ENCODE results near the gene ANKS1B.

Gene ANKS1B

DNA sequence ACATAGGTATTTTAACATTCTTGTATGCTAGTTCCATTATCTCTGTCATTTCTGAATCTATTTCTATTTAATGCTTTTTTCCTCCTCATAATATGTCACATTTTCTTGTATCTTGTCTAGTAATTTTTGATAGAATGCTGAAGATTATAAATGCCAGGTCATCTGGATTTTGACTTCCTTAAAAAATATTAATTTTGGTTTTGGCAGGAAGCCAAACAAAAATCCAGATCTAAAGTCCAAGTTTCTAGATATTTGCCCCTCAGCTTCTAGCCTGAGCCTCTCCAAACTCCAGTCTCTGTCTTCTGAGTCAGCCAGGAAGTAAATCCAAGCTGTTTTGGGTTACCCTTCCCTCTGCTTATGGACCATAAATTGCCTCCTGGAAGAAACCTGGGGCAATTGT is 1004.2 kb downstream of the ANKS1B start:
- no peak for DNase-seq (ENCODE audit: low read depth)
- TF ChIP-seq CTCF (IDR thresholded peaks at IDR 0.05; ENCODE audit: control insufficient read depth, insufficient read depth, low read depth, low read length, missing control alignments), result no peak
- no peak overlapping the region for H3K4me3 ChIP-seq (ENCODE audit: control insufficient read depth, low read depth, low read length)

DNA sequence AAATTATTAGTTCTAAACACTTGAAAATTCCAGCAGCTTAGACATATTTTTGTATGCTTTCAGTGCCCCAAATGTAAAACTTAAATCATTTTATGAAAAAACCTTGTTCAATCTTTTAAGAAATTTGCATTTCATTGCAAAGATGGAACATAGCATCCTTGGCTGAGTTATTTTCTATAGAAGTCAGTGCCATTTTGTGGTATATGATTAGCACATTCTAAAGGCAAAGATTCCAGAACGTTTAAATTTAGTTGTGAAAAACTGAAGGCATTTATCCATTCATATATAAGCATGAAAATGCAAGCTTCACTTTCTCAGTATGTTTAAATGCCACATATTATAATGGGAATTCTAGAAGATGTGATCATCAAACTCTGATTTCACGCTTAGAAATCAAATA is 1007.5 kb downstream of the ANKS1B start:
- H3K4me3 ChIP-seq (ENCODE audit: control insufficient read depth, low read depth, low read length), result no peak overlapping the region
- no peak for DNase-seq (ENCODE audit: low read depth)

DNA sequence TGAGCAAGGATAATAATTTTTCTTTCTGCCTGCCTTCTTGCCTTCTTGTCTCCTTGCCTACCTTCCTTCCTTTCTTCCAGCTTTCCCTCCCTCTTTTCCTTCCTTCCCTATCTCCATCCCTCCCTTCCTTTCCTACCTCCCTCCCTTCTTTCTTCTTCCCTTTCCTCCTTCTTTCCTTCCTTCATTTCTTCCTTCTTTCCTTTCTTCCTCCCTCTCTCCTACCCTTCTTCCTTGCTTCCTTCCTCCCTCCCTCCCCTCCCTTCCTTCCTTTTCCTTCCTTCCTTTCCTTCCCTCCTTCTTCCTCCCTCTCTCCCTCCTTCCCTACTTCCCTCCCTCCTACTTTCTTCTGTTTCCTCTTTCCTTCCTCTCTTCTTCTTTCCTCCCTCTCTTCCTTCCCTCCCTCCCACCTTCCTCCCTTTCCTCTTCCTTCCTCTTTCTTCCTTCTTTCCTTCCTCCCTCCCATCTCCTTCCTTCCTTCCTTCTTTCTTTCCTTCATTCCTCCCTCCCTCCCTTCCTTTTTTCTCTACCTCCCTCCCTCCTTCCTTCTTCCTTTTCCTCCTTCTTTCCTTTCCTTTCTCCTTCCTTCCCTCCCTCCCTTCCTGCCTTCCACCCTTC is 1009.9 kb downstream of the ANKS1B start:
- no peak for DNase-seq (ENCODE audit: low read depth)
- no peak for TF ChIP-seq CTCF (IDR thresholded peaks at IDR 0.05; ENCODE audit: control insufficient read depth, insufficient read depth, low read depth, low read length, missing control alignments)
- no peak overlapping the region for H3K4me3 ChIP-seq (ENCODE audit: control insufficient read depth, low read depth, low read length)

More for the DNA sequence above, 1007.5 kb downstream of the ANKS1B start:
- no peak for TF ChIP-seq CTCF (IDR thresholded peaks at IDR 0.05; ENCODE audit: control insufficient read depth, insufficient read depth, low read depth, low read length, missing control alignments)

DNA sequence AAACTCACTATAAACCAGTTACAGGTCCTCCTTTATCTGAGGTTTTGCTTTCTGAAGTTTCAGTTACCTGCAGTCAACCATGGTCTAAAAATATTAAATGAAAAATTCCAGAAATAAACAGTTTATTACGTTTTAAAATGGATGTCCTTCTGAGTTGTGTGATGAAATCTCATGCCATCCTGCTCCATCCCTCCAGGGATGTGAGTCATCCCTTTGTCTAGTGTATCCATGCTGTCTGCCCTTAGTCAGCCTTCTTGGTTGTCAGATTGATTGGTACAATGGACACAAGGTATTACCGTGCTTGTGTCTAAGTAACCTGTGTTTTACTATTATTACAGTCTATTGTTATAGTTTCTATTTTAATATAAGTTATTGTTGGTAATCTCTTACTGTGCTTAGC is 1011.3 kb downstream of the ANKS1B start:
- no peak for TF ChIP-seq CTCF (IDR thresholded peaks at IDR 0.05; ENCODE audit: control insufficient read depth, insufficient read depth, low read depth, low read length, missing control alignments)
- no peak overlapping the region for H3K4me3 ChIP-seq (ENCODE audit: control insufficient read depth, low read depth, low read length)
- DNase-seq (ENCODE audit: low read depth), result peak; percentile 10

DNA sequence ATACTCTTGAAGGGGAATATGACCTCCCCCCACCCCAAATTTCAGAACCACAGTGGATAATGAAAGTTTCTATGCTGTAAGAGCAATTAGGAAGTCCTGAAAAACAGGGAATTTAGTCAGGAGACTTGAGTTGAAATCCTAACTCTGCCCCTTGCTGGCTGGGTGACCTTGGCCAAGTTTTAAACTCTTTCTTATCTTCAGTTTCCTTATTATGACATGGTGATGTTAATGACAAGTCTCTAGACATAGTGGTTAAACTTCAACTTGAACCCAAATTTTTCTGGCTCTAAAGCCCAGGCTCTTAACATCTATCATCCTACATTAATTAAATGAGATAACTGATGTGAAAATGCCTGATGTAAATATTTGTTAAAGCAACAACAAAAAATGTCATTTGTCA is 1013.8 kb downstream of the ANKS1B start:
- no peak overlapping the region for H3K4me3 ChIP-seq (ENCODE audit: control insufficient read depth, low read depth, low read length)
- no peak for DNase-seq (ENCODE audit: low read depth)
- TF ChIP-seq CTCF (IDR thresholded peaks at IDR 0.05; ENCODE audit: control insufficient read depth, insufficient read depth, low read depth, low read length, missing control alignments), result no peak

GRCh38 chr12:98970210-98970609 is 1014.5 kb downstream of the ANKS1B start:
- DNase-seq (ENCODE audit: low read depth), result no peak
- no peak overlapping the region for H3K4me3 ChIP-seq (ENCODE audit: control insufficient read depth, low read depth, low read length)

More at GRCh38 chr12:98970210-98970609, 1014.5 kb downstream of the ANKS1B start:
- TF ChIP-seq CTCF (IDR thresholded peaks at IDR 0.05; ENCODE audit: control insufficient read depth, insufficient read depth, low read depth, low read length, missing control alignments), result no peak

All from AG09309 (cell line).